ENCODE results near the gene SAMD1.

DNA sequence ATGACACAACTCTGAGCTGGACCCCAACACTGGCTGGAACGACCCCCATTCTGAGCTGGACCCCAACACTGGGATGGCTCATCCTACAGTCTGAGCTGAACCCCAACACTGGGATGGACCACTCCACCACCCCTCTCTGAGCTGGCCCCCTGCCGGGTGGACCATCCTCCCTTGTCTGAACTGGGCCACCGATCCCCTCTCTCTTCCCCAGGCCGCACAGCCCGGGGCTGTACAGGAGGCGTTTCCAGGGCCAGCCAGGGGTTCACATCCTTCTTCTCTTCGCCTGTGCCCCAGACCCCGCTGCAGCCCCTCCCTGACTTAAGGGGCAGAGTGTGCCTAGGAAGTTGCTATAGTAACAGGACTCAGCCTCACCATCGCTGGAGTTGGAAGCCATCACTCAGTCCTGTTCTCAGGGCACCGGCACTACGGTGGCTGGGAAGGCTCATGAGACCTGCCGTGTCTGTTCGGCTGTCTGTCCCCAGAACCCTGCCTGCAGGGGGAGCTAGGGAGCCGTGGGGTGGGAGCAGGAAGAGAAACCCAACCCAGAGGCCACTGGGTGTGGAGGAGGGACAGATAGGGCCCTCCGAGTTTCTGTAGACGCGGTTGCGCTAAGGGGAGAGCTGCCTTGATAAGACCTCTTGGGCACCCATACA, 23.3 kb upstream of the SAMD1 start:
- TF ChIP-seq, protein P1, sequence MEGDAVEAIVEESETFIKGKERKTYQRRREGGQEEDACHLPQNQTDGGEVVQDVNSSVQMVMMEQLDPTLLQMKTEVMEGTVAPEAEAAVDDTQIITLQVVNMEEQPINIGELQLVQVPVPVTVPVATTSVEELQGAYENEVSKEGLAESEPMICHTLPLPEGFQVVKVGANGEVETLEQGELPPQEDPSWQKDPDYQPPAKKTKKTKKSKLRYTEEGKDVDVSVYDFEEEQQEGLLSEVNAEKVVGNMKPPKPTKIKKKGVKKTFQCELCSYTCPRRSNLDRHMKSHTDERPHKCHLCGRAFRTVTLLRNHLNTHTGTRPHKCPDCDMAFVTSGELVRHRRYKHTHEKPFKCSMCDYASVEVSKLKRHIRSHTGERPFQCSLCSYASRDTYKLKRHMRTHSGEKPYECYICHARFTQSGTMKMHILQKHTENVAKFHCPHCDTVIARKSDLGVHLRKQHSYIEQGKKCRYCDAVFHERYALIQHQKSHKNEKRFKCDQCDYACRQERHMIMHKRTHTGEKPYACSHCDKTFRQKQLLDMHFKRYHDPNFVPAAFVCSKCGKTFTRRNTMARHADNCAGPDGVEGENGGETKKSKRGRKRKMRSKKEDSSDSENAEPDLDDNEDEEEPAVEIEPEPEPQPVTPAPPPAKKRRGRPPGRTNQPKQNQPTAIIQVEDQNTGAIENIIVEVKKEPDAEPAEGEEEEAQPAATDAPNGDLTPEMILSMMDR (IDR thresholded peaks at IDR 0.05), result peak in 1 of 3 experiments; percentile 48
- no peak for TF ChIP-seq POLR2A (IDR thresholded peaks at IDR 0.05)
